NCI-H1930 (cell line): ENCODE data around the gene KCTD17.

Experiments
- DNase-seq, 2 experiments: peaks; one replicate each; lab custom pipeline; 2025; lab: John Stamatoyannopoulos, UW

The KCTD17 gene

GRCh38 chr22:37043209-37043827 lies 8.2 kb upstream of the KCTD17 start:
- no peak for DNase-seq

- DNase-seq, result peak in 1 of 2 experiments; percentile 45
Measured at GRCh38 chr22:37043828-37044538, 7.6 kb upstream of the KCTD17 start.

DNA sequence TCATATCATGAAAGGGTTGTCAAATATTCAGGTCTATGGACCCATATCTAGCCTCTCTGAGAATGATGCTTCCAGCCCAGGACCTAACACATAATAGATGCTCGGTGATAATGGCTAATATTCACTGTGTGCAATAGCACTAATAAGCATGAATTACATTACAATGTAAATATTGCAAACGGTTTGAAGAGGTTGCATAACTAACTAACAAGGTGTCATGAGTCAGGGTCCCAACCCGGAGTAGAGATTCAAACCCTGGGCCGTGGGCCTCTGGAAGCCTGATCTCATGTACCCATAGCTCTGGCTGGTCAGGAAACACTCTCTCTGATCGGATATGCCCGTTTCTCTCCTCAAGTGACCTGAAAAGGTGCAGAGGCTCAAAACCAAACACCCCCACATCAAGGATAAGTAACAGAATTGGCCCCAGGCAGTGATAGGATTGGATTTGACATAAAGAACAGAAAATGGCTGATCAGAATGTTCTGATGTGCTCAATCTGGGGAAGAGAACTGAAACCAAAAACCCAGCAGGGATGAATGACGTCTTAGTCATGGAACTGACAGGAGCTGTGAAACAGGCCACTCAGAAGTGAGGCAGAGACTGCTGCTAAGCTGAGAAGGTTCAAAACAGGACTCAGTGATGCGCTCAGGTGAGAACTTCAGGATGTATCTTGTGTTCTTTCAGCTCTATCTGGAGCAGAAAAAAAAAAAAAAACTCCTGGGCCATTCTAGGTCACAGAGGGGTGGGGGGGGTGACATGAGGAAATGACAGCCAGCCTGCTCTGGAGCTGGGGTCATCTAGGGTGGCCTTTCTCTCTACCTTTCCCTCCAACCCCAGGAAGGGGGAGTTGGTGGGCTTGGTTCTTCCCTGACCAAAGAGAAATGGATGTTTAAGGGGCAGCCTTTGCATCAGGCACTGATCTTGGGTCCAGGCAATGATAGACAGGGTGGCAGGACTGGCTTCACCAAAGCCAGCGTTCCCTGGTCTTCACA lies 6.6 kb upstream of the KCTD17 start:
- no peak for DNase-seq

DNA sequence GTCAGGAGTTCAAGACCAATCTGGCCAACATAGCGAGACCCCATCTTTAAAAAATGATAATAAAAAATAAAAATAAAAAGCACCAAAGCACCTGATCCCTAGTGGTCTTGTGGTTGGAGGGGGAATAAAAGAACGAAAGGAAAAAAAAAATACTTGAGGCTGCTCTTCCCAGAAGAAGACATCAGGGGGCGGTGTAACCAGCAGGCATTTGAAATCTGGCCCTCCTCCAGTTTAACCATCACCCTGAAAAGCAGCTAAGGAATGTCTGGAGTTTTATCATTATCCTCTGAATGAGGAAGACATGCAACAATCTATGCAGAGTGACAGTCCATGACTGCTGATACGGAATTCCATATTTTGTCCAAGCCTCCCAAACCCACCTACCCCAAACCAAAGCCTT lies 5.6 kb upstream of the KCTD17 start:
- no peak for DNase-seq

DNA sequence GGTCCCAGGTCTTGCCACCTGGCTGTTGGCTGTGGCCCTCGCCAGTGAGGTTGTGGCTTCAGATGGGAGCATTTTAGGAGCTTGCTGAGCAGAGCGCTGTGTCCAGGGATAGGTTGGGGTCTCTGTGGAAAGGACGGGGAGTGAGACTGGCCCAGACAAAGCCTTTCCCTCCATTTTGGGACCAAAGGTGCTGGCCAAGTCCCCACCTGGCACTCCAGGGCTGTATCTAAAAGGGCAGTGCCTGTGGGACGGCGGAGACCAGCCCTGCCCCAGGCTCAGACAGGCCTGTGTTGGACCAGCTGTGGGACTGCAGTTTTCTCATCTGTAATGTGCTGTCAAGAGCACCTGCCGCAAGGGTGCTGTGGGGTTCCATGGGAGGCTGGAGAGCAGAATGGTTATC lies 5.0 kb upstream of the KCTD17 start:
- no peak for DNase-seq

DNA sequence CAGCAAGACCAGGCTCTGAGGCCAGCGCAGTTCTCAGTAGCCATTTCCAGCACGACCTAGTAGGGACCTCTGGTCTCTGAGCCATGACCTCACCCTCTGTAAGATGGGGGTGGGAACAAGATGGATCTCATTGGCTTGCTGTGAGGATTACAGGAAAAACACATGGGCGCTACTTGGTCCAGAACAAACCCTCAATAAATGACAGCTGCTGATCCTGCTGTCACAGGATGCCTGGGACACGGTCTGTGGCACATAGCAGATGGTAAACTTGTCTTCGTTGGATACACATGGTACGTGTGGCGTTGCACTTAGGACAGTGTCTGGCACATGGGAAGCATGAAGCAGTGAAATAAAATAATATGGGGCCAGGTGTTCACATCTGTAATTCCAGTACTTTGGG lies 4.5 kb upstream of the KCTD17 start:
- DNase-seq, result no peak

DNA sequence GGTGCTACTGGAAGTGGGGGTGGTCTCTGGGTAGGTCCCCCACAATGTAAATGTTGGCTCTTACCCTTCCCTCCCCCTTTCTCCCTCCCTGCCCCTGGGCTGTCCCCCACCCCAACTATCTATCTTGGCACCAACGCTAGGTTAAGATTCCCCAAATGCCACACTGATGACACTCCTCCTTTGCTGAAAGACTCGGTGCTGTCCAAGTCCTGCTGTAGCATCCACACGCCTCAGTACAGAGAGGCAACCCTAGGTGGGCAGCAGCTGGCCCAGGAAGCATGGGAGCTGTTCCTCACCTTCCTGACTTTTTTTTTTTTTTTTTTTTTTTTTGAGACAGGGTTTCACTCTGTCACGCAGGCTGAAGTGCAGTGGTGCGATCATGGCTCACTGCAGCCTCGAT lies 3.4 kb upstream of the KCTD17 start:
- DNase-seq, result no peak

GRCh38 chr22:37049224-37049623 lies 2.3 kb upstream of the KCTD17 start:
- DNase-seq, result no peak

GRCh38 chr22:37050913-37051312 lies 629 bp upstream of the KCTD17 start:
- DNase-seq, result no peak

DNA sequence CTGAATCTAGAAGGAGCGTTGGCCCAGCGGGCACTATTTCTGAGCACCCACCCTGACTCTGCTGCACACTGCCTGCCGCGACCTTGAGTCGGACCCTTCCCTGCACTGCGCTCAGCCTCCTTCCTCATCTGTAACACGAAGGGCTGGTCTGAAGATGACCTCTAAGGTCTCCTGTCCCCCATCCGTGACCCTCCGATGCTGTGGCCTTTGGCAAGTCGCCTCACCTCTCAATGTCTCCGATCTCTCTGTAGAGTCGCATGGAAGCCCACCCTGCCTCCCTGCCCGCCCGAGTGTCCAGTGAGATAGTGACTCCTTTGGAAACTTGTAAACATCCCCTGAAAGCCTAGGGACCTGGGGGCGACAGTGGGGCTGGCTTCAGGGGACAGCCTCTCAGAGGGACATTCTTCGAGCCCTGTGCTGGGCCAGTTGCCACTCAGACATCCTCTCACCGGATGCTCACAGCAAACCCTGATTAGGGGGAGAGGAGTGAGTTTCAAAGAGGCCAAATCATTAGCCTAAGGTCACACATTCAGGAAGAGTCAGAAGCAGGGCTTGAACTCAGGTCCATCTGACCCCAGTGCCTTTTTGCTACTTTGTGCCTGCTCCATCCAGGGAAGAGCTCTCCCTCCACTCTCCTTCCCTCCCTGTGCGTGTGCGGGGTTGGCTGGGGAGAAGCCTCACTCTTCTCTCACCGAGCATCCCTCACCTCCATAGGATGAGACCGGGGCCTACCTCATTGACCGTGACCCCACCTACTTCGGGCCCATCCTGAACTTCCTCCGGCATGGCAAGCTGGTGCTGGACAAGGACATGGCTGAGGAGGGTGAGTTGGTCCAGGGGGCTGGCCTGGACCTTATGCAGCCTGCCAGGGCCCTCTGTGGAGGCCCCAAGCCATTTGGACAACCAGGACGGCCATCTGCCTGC lies 1.1 kb downstream of the KCTD17 start:
- DNase-seq, result no peak

GRCh38 chr22:37053310-37054055 lies 1.9 kb downstream of the KCTD17 start:
- no peak for DNase-seq

DNA sequence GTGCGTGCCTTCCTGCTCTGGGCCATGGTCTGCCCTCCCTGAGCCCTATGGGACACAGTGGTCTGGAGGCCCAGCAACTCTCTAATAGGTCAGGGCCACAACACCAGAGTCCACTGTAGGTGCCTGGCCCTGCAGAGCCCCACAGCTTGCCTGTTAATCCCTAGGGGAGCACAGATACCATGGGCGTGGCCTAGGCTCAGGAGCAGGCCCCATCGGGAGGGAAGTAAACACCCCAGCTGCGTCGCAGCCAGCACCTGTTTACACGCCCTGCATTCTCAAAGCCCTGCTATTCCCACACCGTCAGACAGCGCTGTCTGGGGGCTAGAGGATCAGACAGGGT lies 2.5 kb downstream of the KCTD17 start:
- no peak for DNase-seq

GRCh38 chr22:37054600-37055365 lies 3.2 kb downstream of the KCTD17 start:
- no peak for DNase-seq

GRCh38 chr22:37056246-37056645 lies 4.7 kb downstream of the KCTD17 start:
- no peak for DNase-seq

GRCh38 chr22:37057226-37057625 lies 5.7 kb downstream of the KCTD17 start:
- no peak for DNase-seq

- DNase-seq, result no peak
Measured at GRCh38 chr22:37057796-37058510, 6.4 kb downstream of the KCTD17 start.

DNA sequence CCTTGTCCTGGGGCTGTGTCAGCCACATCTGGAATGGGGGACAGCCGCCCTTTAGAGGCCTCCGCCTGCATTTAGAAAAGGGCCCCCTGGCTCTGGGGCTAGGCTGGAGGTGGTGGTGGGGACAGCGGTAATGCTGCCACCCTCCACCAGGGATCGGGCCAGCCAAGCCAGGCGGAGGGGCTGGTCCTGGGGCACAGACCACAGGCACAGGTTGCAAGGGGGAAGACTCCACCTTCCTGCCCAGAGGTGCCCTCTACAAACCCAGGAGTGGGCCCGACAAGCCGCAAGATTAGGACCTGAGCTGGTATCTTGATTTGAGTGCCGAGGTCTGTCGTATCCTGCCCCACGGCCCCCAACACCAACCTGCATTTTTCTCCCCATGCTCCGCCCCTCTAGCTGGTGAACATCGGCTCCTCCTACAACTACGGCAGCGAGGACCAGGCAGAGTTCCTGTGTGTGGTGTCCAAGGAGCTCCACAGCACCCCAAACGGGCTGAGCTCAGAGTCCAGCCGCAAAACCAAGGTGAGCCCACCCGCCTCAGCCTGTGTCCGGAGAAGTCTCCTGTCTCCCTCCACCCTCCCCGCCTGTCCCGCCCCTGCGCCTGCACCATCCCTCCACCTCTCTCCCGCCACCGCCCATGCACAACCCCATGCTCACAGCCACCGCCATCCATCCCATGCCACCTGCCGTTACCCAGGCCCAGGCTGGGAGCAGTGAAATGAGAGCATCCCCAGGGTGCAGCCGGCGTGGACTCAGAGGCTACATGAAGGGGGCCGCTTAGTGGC lies 7.6 kb downstream of the KCTD17 start:
- no peak for DNase-seq

DNA sequence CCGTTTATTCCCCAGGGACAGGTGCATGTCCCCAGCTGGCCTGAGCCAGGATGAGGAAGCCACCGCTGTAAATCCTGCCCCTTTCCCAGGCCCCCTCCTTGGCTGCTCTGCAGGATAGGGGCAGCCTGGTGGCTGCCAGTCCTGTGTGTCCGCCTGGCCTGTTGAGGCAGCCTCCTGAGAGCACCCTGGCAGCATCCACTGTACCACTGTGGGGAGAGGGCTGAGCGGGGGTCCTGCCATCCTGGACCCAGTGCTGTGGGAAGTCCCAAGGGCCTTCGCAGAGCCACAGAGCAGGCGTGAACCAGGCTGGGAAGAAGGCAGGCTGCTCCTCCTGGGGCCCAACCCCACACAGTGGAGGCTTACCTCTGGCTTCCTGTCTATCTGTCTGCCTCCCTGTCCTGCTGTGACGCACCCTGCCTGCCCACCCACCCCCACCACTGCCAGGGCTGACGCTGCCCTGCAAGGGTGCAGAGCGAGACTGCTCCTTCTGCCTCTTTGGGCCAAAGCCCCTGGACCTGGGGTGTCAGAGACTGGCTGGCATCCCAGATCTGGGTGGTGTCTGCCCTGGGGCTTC lies 8.4 kb downstream of the KCTD17 start:
- no peak for DNase-seq
